K562 (cell line): ENCODE data around the gene PPT2. TPM values are rescaled to one million over a fixed set of nuclear protein-coding genes. Genes with fewer than 3 reads are reported as not detected.

Source experiments
- CREM ChIP-seq: IDR thresholded peaks from 2 replicates; pipeline ENCODE4 v1.6.1; 2014; ENCODE audit warnings: antibody characterized with exemption, low read depth
- DIDO1 ChIP-seq: fragments of 450-650 bp; IDR thresholded peaks from 2 replicates; pipeline ENCODE4 v1.6.1; 2016; ENCODE audit warnings: low read depth, missing biosample characterization, missing genetic modification characterization
- ETV5 ChIP-seq: sonication (generic); formaldehyde crosslinking; IDR thresholded peaks from 2 replicates; pipeline ENCODE4 v1.4.0; 2020; ENCODE audit warnings: low read depth, mild to moderate bottlenecking, missing genetic modification reagents
- GMEB1 ChIP-seq: fragments of 250-450 bp; sonication (Bioruptor Pico); IDR thresholded peaks from 2 replicates; pipeline ENCODE4 v1.4.0; 2020; ENCODE audit warnings: mild to moderate bottlenecking
- HIVEP1 ChIP-seq: fragments of 250-450 bp; sonication (Bioruptor Pico); IDR thresholded peaks from 2 replicates; pipeline ENCODE4 v1.4.0; 2020; ENCODE audit warnings: mild to moderate bottlenecking
- KAT8 ChIP-seq: fragments of 450-650 bp; IDR thresholded peaks from 2 replicates; pipeline ENCODE4 v1.6.1; 2016; ENCODE audit warnings: low read depth, mild to moderate bottlenecking
- SIN3A ChIP-seq, 2 experiments: fragments of 150-350 bp in 1 of 2; IDR thresholded peaks; 2 replicates each; pipeline ENCODE4 v1.6.1; 2011 to 2016; ENCODE audit warnings: borderline replicate concordance in 2 of 2, low read depth in 2 of 2, low read length in 2 of 2, mild to moderate bottlenecking in 2 of 2, moderate library complexity in 2 of 2; ENCODE audit not compliant: control insufficient read depth in 1 of 2
- SOX6 ChIP-seq: fragments of 450-650 bp; IDR thresholded peaks from 2 replicates; pipeline ENCODE4 v1.6.1; 2014; ENCODE audit warnings: mild to moderate bottlenecking
- TAF1 ChIP-seq: IDR thresholded peaks from 2 replicates; pipeline ENCODE4 v1.6.1; 2011; ENCODE audit warnings: mild to moderate bottlenecking, low read length, moderate library complexity; ENCODE audit not compliant: insufficient read depth, control insufficient read depth, severe bottlenecking; ENCODE audit errors: extremely low read depth
- TFE3 ChIP-seq: fragments of 450-650 bp; formaldehyde crosslinking; IDR thresholded peaks from 2 replicates; pipeline ENCODE4 v1.4.0; 2020; ENCODE audit warnings: mild to moderate bottlenecking, mixed read lengths
- XRCC5 ChIP-seq: fragments of 200-400 bp; formaldehyde crosslinking; IDR thresholded peaks from 2 replicates; pipeline ENCODE4 v1.6.1; 2017; ENCODE audit warnings: low read depth, mild to moderate bottlenecking, low read length
- ZBTB2 ChIP-seq: fragments of 450-650 bp; IDR thresholded peaks from 2 replicates; pipeline ENCODE4 v1.6.1; 2016; ENCODE audit warnings: antibody characterized with exemption
- ZNF41 ChIP-seq: fragments of 250-450 bp; sonication (Bioruptor Pico); conservative IDR thresholded peaks from 2 replicates; pipeline ENCODE4 v1.4.0; 2020; ENCODE audit warnings: mild to moderate bottlenecking
- ZNF436 ChIP-seq: fragments of 250-450, 450-650 bp; sonication (Bioruptor Pico); formaldehyde crosslinking; IDR thresholded peaks from 2 replicates; pipeline ENCODE4 v1.7.0; 2020; ENCODE audit warnings: mild to moderate bottlenecking
- ZNF589 ChIP-seq: fragments of 200-800 bp; sonication (Bioruptor generic); IDR thresholded peaks from 2 replicates; pipeline ENCODE4 v1.6.1; 2016; ENCODE audit warnings: low read depth, missing genetic modification characterization, missing compliant biosample characterization
- polyA plus RNA-seq, 8 experiments: library from polyadenylated mRNA; depleted of rRNA in 4 of 8; stranded (reverse) in 5 of 8; unstranded in 3 of 8; fragments of >200 nt; fragmentation: Nextera tagmentation in 2 of 8; fragmentation: Illumina TruSeq in 1 of 8; extraction: Ambion mirVana in 2 of 8; extraction: Trizol in 1 of 8; gene quantifications; 2 replicates each; pipeline versions ENCODE4 v1.2.1 to v1.2.3, GENCODE V29; 2011 to 2014; ENCODE audit warnings: inconsistent platforms in 1 of 8, missing spikeins in 1 of 8
- total RNA-seq, 7 experiments: library from RNA; depleted of rRNA in 6 of 7; stranded (reverse); fragments of >200 nt in 6 of 7; fragmentation: Illumina TruSeq in 2 of 7; extraction: Trizol in 2 of 7; gene quantifications; 2 replicates each; pipeline versions ENCODE4 v1.2.1 to v1.2.3, GENCODE V29; 2011 to 2021; ENCODE audit warnings: low replicate concordance in 1 of 7
- TF ChIP-seq, protein P1 (sequence below), 2 experiments: fragments of 150-350 bp in 1 of 2; IDR thresholded peaks; 2 replicates each; pipeline ENCODE4 v1.6.1; 2012 to 2016; ENCODE audit warnings: low read depth in 2 of 2, low read length in 2 of 2, mild to moderate bottlenecking in 1 of 2, moderate library complexity in 1 of 2

The PPT2 gene
- total and polyA plus RNA-seq, 9 of the 15 experiments (the other 6 are each of a cell fraction or from before 2014, with no cell fraction given): 27.4 to 98.8 (median 69.9) TPM

GRCh38 chr6:32177183-32177787, 23.3 kb downstream of the PPT2 start (continued):
- TF ChIP-seq GMEB1 (CRISPR knock-in tag) (0 out of 2 replicates have a peak, but pooled peaks have one; percentile 30), ZNF589 (no peak), TAF1 (peak; percentile 18), HIVEP1 (CRISPR knock-in tag) (peak; percentile 76; the same call in 1 of the 2 replicates), ETV5 (CRISPR knock-in tag) (peak; percentile 78; the same call in 1 of the 2 replicates), ZBTB2 (peak; percentile 42; the same call in 1 of the 2 replicates), XRCC5 (peak; percentile 31; the same call in 1 of the 2 replicates), CREM (peak; percentile 82), TFE3 (0 out of 2 replicates have a peak, but pooled peaks have one; percentile 3), ZNF41 (CRISPR knock-in tag) (0 out of 2 replicates have a peak, but pooled peaks have one; percentile 26), KAT8 (no peak), SIN3A (IDR thresholded peaks at IDR 0.05; ENCODE audit: borderline replicate concordance in 2 of 2, control insufficient read depth in 1 of 2, low read depth in 2 of 2, low read length in 2 of 2) (peak in 1 of 2 experiments; percentile 38; a peak in 1 of 4 replicates), ZNF436 (CRISPR knock-in tag) (peak; percentile 66; the same call in 1 of the 2 replicates), SOX6 (no peak), DIDO1 (tag) (peak; percentile 65; the same call in 1 of the 2 replicates)
- TF ChIP-seq, protein P1, sequence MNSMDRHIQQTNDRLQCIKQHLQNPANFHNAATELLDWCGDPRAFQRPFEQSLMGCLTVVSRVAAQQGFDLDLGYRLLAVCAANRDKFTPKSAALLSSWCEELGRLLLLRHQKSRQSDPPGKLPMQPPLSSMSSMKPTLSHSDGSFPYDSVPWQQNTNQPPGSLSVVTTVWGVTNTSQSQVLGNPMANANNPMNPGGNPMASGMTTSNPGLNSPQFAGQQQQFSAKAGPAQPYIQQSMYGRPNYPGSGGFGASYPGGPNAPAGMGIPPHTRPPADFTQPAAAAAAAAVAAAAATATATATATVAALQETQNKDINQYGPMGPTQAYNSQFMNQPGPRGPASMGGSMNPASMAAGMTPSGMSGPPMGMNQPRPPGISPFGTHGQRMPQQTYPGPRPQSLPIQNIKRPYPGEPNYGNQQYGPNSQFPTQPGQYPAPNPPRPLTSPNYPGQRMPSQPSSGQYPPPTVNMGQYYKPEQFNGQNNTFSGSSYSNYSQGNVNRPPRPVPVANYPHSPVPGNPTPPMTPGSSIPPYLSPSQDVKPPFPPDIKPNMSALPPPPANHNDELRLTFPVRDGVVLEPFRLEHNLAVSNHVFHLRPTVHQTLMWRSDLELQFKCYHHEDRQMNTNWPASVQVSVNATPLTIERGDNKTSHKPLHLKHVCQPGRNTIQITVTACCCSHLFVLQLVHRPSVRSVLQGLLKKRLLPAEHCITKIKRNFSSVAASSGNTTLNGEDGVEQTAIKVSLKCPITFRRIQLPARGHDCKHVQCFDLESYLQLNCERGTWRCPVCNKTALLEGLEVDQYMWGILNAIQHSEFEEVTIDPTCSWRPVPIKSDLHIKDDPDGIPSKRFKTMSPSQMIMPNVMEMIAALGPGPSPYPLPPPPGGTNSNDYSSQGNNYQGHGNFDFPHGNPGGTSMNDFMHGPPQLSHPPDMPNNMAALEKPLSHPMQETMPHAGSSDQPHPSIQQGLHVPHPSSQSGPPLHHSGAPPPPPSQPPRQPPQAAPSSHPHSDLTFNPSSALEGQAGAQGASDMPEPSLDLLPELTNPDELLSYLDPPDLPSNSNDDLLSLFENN (IDR thresholded peaks at IDR 0.05; ENCODE audit: low read depth in 2 of 2, low read length in 2 of 2): 0 out of 4 replicates have a peak, but pooled peaks of 1 of the 2 experiments have one; percentile 10
